Stomach smooth muscle (tissue), 2 donors: ENCODE measurements around the gene RPL6.
"Not testable (repeated sequence)": the region's sequence is repeated elsewhere in the genome, so short reads cannot be mapped to it uniquely, and the experiment has no call there.

ENCODE experiments used
- H3K27ac ChIP-seq: one replicate; pipeline ENCODE4 v1.7.0; 2013; ENCODE audit warnings: mild to moderate bottlenecking, low read length, inconsistent platforms
- H3K27me3 ChIP-seq, 2 donors: one replicate each; pipeline ENCODE4 v1.7.0; 2013; ENCODE audit warnings: low read length in 2 of 2; ENCODE audit not compliant: insufficient read depth in 2 of 2, control insufficient read depth in 1 of 2
- H3K36me3 ChIP-seq, 2 donors: one replicate each; pipeline ENCODE4 v1.7.0; 2013; ENCODE audit warnings: low read length in 2 of 2; ENCODE audit not compliant: control insufficient read depth in 2 of 2, insufficient read depth in 2 of 2
- H3K4me1 ChIP-seq: one replicate; pipeline ENCODE4 v1.7.0; 2013; ENCODE audit warnings: low read length; ENCODE audit not compliant: control insufficient read depth, insufficient read depth
- H3K4me3 ChIP-seq, 2 donors: one replicate each; pipeline ENCODE4 v1.7.0; 2013; ENCODE audit warnings: low read length in 2 of 2
- H3K9ac ChIP-seq, 2 donors: one replicate each; pipeline ENCODE4 v1.7.0; 2013; ENCODE audit warnings: low read length in 2 of 2, mild to moderate bottlenecking in 1 of 2
- H3K9me3 ChIP-seq, 2 donors: one replicate each; pipeline ENCODE4 v1.7.0; 2013; ENCODE audit warnings: low read length in 2 of 2; ENCODE audit not compliant: control insufficient read depth in 2 of 2
- donor health status: healthy.
- donor health status: Pancreatic carcinoma.

The RPL6 gene

DNA sequence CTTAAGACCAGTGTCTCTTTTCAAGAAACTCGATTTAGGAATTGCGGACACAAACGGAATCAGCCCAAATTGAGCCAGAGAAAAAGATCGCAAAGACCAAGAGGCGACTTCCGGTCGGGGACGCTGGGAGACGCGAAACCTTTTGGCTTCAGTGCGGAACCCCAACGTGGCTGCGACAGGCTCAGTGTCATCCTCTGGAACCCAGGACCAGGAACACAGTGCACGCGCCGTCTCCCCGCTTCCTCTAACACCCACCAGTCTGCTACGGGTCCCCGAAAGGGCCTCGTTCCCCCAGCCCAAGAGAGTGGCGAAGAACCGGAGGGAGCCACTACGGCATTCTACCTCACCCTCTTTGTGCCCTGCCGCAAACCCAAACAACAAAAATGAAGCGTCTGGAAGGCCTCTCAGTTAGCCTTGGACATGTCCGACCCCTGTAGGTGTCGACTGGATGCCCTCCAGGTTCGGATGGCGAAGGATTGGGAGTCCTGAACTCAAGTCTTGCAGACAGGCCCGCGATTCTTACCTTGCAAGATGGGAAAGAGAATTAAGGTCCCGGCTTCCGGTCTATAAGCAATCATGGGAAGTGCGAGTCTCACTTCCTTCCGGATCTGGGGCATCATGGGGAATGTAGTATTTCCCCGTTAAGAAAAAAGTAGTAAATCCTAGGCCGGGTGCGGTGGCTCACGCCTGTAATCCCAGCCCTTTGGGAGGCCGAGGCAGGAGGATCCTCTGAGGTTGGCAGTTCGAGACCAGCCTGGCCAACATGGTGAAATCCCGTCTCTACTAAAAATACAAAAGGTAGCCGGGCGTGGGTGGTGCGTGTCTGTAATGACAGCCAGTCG is at the start of gene RPL6:
TSS of gene RPL6 (minus strand) at position 542 of the 842 bp plus-strand sequence. CDS start 949 bp downstream, outside the sequence.
- Histone ChIP-seq H3K9ac (peak within 1 kb of the TSS; percentile 96 to 98), H3K4me3 (peak within 1 kb of the TSS; percentile 96 to 99), H3K4me1 (peaks cover 8% of the 10 kb centered on the region), H3K27ac (peak within 1 kb of the TSS; percentile 90), H3K27me3 (no peaks in the 10 kb centered on the region), H3K36me3 (peaks cover 30 to 32% of the 10 kb centered on the region in 2 donors), H3K9me3 (no peaks in the 10 kb centered on the region)

DNA sequence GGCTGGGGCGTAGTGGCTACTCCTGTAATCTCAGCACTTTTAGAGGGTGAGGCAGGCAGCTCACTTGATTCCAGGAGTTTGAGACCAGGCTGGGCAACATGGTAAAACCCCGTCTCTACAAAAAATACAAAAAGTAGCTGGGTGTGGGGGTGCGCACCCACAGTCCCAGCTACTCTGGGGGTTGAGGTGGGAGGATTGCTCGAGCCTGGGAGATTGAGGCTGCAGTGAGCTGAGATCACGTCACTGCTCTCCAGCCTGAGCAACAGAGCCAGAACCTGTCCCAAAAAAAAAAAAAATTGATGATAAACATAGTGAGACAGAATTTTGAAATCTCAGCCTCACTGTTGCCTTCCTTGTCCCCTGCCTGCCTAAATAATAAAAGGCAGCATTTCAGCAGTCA is 49.3 kb upstream of the RPL6 start:
- Histone ChIP-seq H3K27ac (no peak overlapping the region), H3K9me3 (no peaks in the 10 kb centered on the region), H3K4me3 (no peak overlapping the region), H3K4me1 (no peaks in the 10 kb centered on the region), H3K27me3 (no peaks in the 10 kb centered on the region), H3K9ac (no peak overlapping the region), H3K36me3 (peaks cover 21 to 24% of the 10 kb centered on the region in 2 donors)

DNA sequence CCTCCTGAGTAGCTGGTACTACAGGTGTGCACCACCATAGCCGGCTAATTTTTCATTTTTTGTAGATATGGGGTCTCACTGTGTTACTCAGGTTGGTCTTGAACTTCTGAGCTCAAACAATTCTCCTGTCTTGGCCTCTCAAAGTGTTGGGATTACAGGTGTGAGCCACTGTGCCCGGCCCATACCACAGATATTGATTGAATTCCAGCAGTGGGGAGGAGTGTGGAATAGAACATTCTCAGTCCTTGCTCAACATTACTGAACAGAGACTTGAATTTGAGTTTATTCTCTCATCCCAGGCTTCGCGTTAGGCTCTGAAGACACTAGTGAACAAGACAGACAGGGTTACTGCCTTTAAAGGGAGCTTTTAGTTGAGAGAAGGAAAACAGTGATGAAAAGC is 48.9 kb upstream of the RPL6 start:
- Histone ChIP-seq H3K27me3 (no peaks in the 10 kb centered on the region), H3K4me1 (no peaks in the 10 kb centered on the region), H3K4me3 (no peak overlapping the region), H3K9ac (no peak overlapping the region), H3K27ac (no peak overlapping the region), H3K9me3 (no peaks in the 10 kb centered on the region), H3K36me3 (peaks cover 21 to 24% of the 10 kb centered on the region in 2 donors)

DNA sequence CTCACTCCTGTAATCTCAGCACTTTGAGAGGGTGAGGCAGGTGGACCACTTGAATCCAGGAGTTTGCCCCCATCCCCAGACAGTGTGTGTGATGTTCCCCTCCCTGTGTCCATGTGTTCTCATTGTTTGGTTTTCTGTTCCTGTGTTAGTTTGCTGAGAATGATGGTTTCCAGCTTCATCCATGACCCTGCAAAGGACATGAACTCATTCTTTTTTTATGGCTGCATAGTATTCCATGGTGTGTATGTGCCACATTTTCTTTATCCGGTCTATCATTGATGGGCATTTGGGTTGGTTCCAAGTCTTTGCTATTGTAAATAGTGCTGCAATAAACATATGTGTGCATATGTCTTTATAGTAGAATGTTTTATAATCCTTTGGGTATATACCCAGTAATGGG is 47.7 kb upstream of the RPL6 start:
- not testable (repeated sequence) for H3K27me3 ChIP-seq, H3K4me1 ChIP-seq, H3K9ac ChIP-seq, H3K4me3 ChIP-seq, H3K9me3 ChIP-seq, H3K27ac ChIP-seq
- H3K36me3 ChIP-seq: peaks cover 23 to 24% of the 10 kb centered on the region in 2 donors

DNA sequence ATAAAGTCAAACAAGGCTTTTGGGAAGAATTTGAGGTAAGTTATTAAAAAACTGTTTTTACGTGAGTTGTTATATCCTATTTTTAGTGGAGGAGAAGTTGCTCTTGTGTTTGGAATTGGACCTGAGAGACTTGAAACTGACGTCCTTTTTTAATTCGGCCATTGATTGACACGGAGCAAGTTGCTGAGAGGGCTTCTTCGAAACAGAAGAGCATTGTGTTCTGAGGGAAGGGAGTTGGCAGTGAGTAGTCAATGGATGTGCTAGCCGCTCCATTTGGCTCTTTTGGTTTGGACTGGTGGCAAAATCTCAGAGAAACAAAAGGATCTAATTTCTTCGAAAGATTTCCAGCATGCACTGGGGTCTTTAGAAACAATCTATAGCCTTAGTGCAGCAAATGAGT is 46.6 kb upstream of the RPL6 start:
- Histone ChIP-seq H3K9me3 (no peaks in the 10 kb centered on the region), H3K27ac (no peak overlapping the region), H3K36me3 (peaks cover 24 to 29% of the 10 kb centered on the region in 2 donors), H3K4me1 (no peaks in the 10 kb centered on the region), H3K4me3 (no peak overlapping the region), H3K9ac (no peak overlapping the region), H3K27me3 (no peaks in the 10 kb centered on the region)

DNA sequence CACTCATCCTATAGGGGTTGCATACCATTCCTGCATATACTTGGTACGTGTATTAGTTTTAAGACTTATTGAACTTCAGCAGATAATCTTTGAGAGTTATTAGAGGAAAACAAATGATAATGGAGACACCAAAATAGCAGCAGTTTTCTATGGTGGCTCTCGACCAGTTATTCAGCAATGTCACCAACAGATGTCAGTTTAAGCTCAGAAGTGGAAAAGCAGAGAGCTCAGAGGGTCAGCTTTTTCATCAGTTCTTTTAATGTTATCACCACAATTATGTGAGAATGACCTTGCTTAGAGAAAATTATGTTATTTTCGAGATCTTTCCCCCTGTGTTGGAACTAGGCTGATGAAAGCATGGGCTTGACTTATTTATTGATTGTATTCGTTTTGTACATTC is 41.3 kb upstream of the RPL6 start:
- Histone ChIP-seq H3K27ac (no peak overlapping the region), H3K9ac (no peak overlapping the region), H3K4me1 (no peaks in the 10 kb centered on the region), H3K9me3 (no peaks in the 10 kb centered on the region), H3K36me3 (peaks cover 23 to 26% of the 10 kb centered on the region in 2 donors), H3K4me3 (no peak overlapping the region), H3K27me3 (no peaks in the 10 kb centered on the region)

DNA sequence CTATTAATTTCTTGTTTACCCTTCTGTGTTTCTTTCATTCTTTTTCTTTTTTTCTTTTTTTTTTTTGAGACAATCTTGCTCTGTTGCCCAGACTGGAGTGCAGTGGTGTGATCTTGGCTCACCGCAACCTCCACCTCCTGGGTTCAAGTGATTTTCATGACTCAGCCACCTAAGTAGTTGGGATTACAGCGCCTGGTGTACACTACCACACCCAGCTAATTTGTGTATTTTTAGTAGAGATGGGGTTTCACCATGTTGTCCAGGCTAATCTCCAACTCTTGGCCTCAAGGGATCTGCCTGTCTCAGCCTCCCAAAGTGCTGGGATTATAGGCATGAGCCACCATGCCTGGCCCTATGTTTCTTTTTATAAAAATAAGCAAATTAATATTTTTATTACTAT is 38.8 kb upstream of the RPL6 start:
- not testable (repeated sequence) for H3K9me3 ChIP-seq, H3K9ac ChIP-seq, H3K27ac ChIP-seq, H3K4me3 ChIP-seq, H3K27me3 ChIP-seq, H3K4me1 ChIP-seq
- H3K36me3 ChIP-seq: peaks cover 17 to 26% of the 10 kb centered on the region in 2 donors

DNA sequence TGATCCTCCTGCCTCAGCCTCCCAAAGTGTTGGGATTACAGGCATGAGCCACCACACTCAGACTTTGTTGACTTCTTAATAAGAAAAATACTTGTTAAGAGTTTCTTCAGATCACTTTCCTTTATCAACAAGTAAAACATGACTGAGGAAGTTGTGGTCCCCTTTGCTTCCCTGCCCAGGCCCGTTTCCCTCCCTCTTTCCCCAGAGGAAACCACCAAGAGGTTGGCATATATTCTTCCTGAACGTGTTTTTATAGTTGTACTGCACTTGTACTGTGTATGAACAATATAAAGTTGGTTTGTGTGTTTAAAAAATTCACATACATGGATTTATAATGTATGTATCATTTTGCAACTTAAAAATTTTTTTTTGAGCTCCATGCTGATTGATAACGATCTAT is 37.7 kb upstream of the RPL6 start:
- Histone ChIP-seq H3K27me3 (no peaks in the 10 kb centered on the region), H3K9me3 (no peaks in the 10 kb centered on the region), H3K4me1 (no peaks in the 10 kb centered on the region), H3K36me3 (peaks cover 15 to 26% of the 10 kb centered on the region in 2 donors), H3K9ac (no peak overlapping the region), H3K27ac (no peak overlapping the region), H3K4me3 (no peak overlapping the region)

DNA sequence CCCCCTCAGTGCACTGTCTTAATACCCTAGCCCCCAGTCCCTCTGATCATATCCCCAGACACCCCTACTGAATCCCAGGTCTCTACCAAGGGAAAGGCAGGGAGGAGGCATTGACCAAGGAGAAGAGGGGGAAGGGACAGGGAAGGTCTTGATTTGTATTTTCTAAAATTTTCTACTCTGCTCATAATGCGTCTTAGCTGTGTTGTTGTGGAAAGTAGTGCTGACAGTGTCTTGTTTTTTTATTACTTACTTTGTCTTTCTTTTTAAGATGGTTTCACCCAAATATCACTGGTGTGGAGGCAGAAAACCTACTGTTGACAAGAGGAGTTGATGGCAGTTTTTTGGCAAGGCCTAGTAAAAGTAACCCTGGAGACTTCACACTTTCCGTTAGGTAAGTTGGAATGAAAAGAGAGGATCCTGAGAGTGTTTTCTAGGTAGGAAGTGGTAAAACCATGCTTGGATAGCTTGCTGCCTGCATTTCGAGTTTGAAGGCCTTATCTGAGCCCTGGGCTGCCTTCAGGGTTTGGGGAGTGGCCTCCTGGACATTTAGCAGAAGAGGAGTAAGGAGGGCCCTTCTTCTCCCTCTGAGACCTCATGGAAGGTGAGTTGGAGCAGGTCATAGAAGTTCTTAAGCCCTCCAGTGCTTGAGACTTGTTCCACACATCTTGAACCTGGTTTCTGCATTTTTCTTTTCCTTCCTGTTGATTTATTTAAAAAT is 36.8 kb upstream of the RPL6 start:
- Histone ChIP-seq H3K4me3 (no peak overlapping the region), H3K36me3 (peaks cover 12 to 23% of the 10 kb centered on the region in 2 donors)

DNA sequence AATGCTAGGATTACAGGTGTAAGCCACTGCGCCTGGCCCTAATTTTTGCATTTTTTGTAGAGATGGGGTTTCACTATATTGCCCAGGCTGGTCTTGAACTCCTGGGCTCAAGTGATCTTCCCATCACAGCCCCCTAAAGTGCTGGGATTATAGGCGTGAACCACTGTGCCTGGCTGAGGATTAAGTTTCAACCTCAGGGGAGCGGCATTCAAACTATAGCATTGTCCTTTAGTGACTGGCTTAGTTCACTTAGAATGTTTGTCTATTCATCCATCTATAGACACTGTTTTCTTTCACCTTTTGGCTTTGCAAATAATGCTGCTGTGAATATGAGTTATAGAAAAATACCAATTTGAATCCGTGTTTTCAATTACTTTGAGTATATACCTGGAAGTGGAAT is 34.5 kb upstream of the RPL6 start:
- H3K4me3 ChIP-seq: no peak overlapping the region
- H3K9me3 ChIP-seq: no peaks in the 10 kb centered on the region
- no peaks in the 10 kb centered on the region for H3K27me3 ChIP-seq
- no peak overlapping the region for H3K27ac ChIP-seq
- H3K4me1 ChIP-seq: no peaks in the 10 kb centered on the region
- no peak overlapping the region for H3K9ac ChIP-seq
- peaks cover 7 to 11% of the 10 kb centered on the region in 2 donors for H3K36me3 ChIP-seq

More for the DNA sequence above, 36.8 kb upstream of the RPL6 start:
- H3K27me3 ChIP-seq: no peaks in the 10 kb centered on the region
- no peak overlapping the region for H3K27ac ChIP-seq
- H3K9me3 ChIP-seq: no peaks in the 10 kb centered on the region
- H3K9ac ChIP-seq: no peak overlapping the region
- no peaks in the 10 kb centered on the region for H3K4me1 ChIP-seq

DNA sequence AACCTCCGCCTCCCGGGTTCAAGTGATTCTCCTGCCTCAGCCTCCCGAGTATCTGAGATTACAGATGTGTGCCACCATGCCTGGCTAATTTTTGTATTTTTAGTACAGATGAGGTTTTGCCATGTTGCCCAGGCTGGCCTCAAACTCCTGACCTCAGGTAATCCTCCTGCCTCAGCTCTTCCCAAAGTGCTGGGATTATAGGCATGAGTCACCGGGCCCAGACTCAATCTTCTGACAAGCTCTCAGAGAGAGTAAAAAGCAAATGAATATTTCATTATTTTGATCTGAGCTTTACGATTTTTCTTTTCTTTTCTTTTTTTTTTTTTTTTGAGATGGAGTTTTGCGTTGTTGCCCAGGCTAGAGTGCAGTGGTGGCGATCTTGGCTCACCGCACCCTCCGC is 31.2 kb upstream of the RPL6 start:
- not testable (repeated sequence) for H3K27me3 ChIP-seq, H3K27ac ChIP-seq, H3K4me3 ChIP-seq, H3K9me3 ChIP-seq, H3K4me1 ChIP-seq, H3K36me3 ChIP-seq, H3K9ac ChIP-seq
